WERI-Rb-1 (cell line): ENCODE measurements around the gene BCO1.

ENCODE experiments used
- DNase-seq: peaks from one replicate; pipeline ENCODE4 v3.0.0-alpha.2; 2020
- H3K27ac ChIP-seq: fragments of 250-450 bp; sonication (Bioruptor Pico); 2 replicates; pipeline ENCODE4 v1.5.1; 2020; ENCODE audit warnings: mild to moderate bottlenecking, moderate library complexity
- H3K27me3 ChIP-seq: fragments of 250-450 bp; sonication (Bioruptor Pico); 2 replicates; pipeline ENCODE4 v1.5.1; 2021; ENCODE audit warnings: mild to moderate bottlenecking, low read depth, moderate library complexity; ENCODE audit not compliant: insufficient read depth, severe bottlenecking
- H3K36me3 ChIP-seq: fragments of 250-450 bp; sonication (Bioruptor Pico); 2 replicates; pipeline ENCODE4 v1.5.1; 2020; ENCODE audit warnings: mild to moderate bottlenecking, moderate library complexity
- H3K4me3 ChIP-seq: 2 replicates; pipeline ENCODE4 v1.5.1; 2011; ENCODE audit warnings: low read depth, mild to moderate bottlenecking, control low read depth, low read length
- H3K9me3 ChIP-seq: fragments of 250-450 bp; sonication (Bioruptor Pico); 2 replicates; pipeline ENCODE4 v1.5.1; 2021; ENCODE audit warnings: mild to moderate bottlenecking, moderate library complexity; ENCODE audit not compliant: severe bottlenecking
- CTCF ChIP-seq: IDR thresholded peaks from 2 replicates; pipeline ENCODE4 v1.5.1; 2011; ENCODE audit warnings: low read depth, mild to moderate bottlenecking, control low read depth, inconsistent platforms, low read length

The BCO1 gene

GRCh38 chr16:81201267-81201666, 37.2 kb upstream of the BCO1 start:
- no peak overlapping the region for H3K4me3 ChIP-seq
- no peaks in the 10 kb centered on the region for H3K9me3 ChIP-seq
- H3K27ac ChIP-seq: no peak overlapping the region
- H3K27me3 ChIP-seq: no peaks in the 10 kb centered on the region
- TF ChIP-seq CTCF: no peak
- H3K36me3 ChIP-seq: no peaks in the 10 kb centered on the region
- DNase-seq: no peak

GRCh38 chr16:81204798-81205680, 33.5 kb upstream of the BCO1 start:
- no peaks in the 10 kb centered on the region for H3K27me3 ChIP-seq
- TF ChIP-seq CTCF: peak; percentile 43; the same call in 1 of the 2 replicates
- no peaks in the 10 kb centered on the region for H3K9me3 ChIP-seq
- no peaks in the 10 kb centered on the region for H3K36me3 ChIP-seq
- H3K4me3 ChIP-seq: no peak overlapping the region
- H3K27ac ChIP-seq: no peak overlapping the region
- peak; percentile 9 for DNase-seq

- TF ChIP-seq CTCF: no peak
These were observed 31.4 kb upstream of the BCO1 start for GRCh38 chr16:81207076-81207475.

GRCh38 chr16:81210807-81211206, 27.7 kb upstream of the BCO1 start:
- H3K27ac ChIP-seq: no peak overlapping the region
- no peak for TF ChIP-seq CTCF
- no peaks in the 10 kb centered on the region for H3K9me3 ChIP-seq
- no peak for DNase-seq
- no peaks in the 10 kb centered on the region for H3K27me3 ChIP-seq
- H3K4me3 ChIP-seq: no peak overlapping the region
- no peaks in the 10 kb centered on the region for H3K36me3 ChIP-seq

More at GRCh38 chr16:81207076-81207475, 31.4 kb upstream of the BCO1 start:
- DNase-seq: no peak
- Histone ChIP-seq H3K27ac (no peak overlapping the region), H3K9me3 (no peaks in the 10 kb centered on the region), H3K27me3 (no peaks in the 10 kb centered on the region), H3K4me3 (no peak overlapping the region), H3K36me3 (no peaks in the 10 kb centered on the region)

GRCh38 chr16:81212830-81213465, 25.5 kb upstream of the BCO1 start:
- no peaks in the 10 kb centered on the region for H3K36me3 ChIP-seq
- no peak overlapping the region for H3K27ac ChIP-seq
- no peaks in the 10 kb centered on the region for H3K9me3 ChIP-seq
- H3K4me3 ChIP-seq: no peak overlapping the region
- 0 out of 2 replicates have a peak, but pooled peaks have one; percentile 2 for TF ChIP-seq CTCF
- H3K27me3 ChIP-seq: no peaks in the 10 kb centered on the region
- peak; percentile 17 for DNase-seq
